HepG2 (cell line): ENCODE measurements around the gene PEX10. TPM values are rescaled to one million over a fixed set of nuclear protein-coding genes. Genes with fewer than 3 reads are reported as not detected.
A peak's percentile ranks its signal among the peaks of the same experiment; 100 is the strongest.

Source experiments
- ERF ChIP-seq: IDR thresholded peaks from 2 replicates; pipeline ENCODE4 v1.6.1; 2018; ENCODE audit warnings: missing biosample characterization, missing genetic modification reagents
- GABPB1 ChIP-seq: IDR thresholded peaks from 2 replicates; pipeline ENCODE4 v1.6.1; 2016; ENCODE audit warnings: mild to moderate bottlenecking, missing genetic modification reagents, moderate library complexity, missing compliant biosample characterization
- HMG20A ChIP-seq: IDR thresholded peaks from 2 replicates; pipeline ENCODE4 v1.6.1; 2016; ENCODE audit warnings: borderline replicate concordance
- HNRNPK ChIP-seq: fragments of 200-400 bp; formaldehyde crosslinking; IDR thresholded peaks from 2 replicates; pipeline ENCODE4 v1.6.1; 2018; ENCODE audit warnings: low read length, low read depth, moderate library complexity, mild to moderate bottlenecking; ENCODE audit not compliant: poor library complexity, severe bottlenecking
- HOXA9 ChIP-seq: sonication (generic); formaldehyde crosslinking; IDR thresholded peaks from 2 replicates; pipeline ENCODE4 v1.8.1; 2022; ENCODE audit warnings: missing genetic modification reagents, mild to moderate bottlenecking, moderate library complexity, borderline replicate concordance
- MXI1 ChIP-seq: IDR thresholded peaks from 3 replicates; pipeline ENCODE4 v1.6.1; 2012; ENCODE audit warnings: low read depth, low read length, inconsistent platforms, borderline replicate concordance
- RARG ChIP-seq: sonication (generic); formaldehyde crosslinking; IDR thresholded peaks from 2 replicates; pipeline ENCODE4 v1.4.0; 2020; ENCODE audit warnings: low read depth, mild to moderate bottlenecking, missing genetic modification reagents
- SP4 ChIP-seq: sonication (generic); formaldehyde crosslinking; IDR thresholded peaks from 2 replicates; pipeline ENCODE4 v1.8.1; 2023; ENCODE audit warnings: mild to moderate bottlenecking, missing genetic modification reagents
- TOE1 ChIP-seq: sonication (generic); formaldehyde crosslinking; IDR thresholded peaks from 2 replicates; pipeline ENCODE4 v1.4.0; 2020; ENCODE audit warnings: mild to moderate bottlenecking, missing genetic modification reagents
- ZNF383 ChIP-seq: sonication (generic); formaldehyde crosslinking; IDR thresholded peaks from 2 replicates; pipeline ENCODE4 v1.4.0; 2020; ENCODE audit warnings: missing genetic modification reagents, mild to moderate bottlenecking, borderline replicate concordance
- ZNF430 ChIP-seq: sonication (generic); formaldehyde crosslinking; IDR thresholded peaks from 2 replicates; pipeline ENCODE4 v1.9.0; 2021; ENCODE audit warnings: mild to moderate bottlenecking, missing genetic modification reagents
- ZNF572 ChIP-seq: sonication (generic); formaldehyde crosslinking; IDR thresholded peaks from 2 replicates; pipeline ENCODE4 v1.5.1; 2020; ENCODE audit warnings: mild to moderate bottlenecking, missing genetic modification reagents
- ZNF749 ChIP-seq: sonication (generic); formaldehyde crosslinking; IDR thresholded peaks from 2 replicates; pipeline ENCODE4 v1.8.0; 2022; ENCODE audit warnings: mild to moderate bottlenecking, missing genetic modification reagents, moderate library complexity, borderline replicate concordance
- ZNF781 ChIP-seq: sonication (generic); formaldehyde crosslinking; IDR thresholded peaks from 2 replicates; pipeline ENCODE4 v1.5.1; 2020; ENCODE audit warnings: borderline replicate concordance, mild to moderate bottlenecking, missing genetic modification reagents; ENCODE audit errors: not compliant biosample characterization
- ZSCAN22 ChIP-seq: sonication (generic); formaldehyde crosslinking; IDR thresholded peaks from 2 replicates; pipeline ENCODE4 v1.4.0; 2020; ENCODE audit warnings: mild to moderate bottlenecking, missing genetic modification reagents
- polyA plus RNA-seq, 8 experiments: library from polyadenylated mRNA; depleted of rRNA in 3 of 8; stranded (reverse) in 7 of 8; unstranded in 1 of 8; fragments of >200 nt; fragmentation: Illumina TruSeq in 4 of 8; extraction: Trizol in 4 of 8; gene quantifications; 2 replicates each; pipeline versions ENCODE4 v1.2.1 to v1.2.3, GENCODE V29; 2011 to 2016; ENCODE audit warnings: low read depth in 4 of 8, missing spikeins in 1 of 8, mixed read lengths in 1 of 8; ENCODE audit not compliant: insufficient read depth in 1 of 8
- total RNA-seq, 5 experiments: library from RNA; depleted of rRNA; stranded (reverse); fragments of >200 nt; fragmentation: Illumina TruSeq; extraction: Trizol; gene quantifications; 2 replicates each; pipeline ENCODE4 v1.2.3, GENCODE V29; 2016; ENCODE audit warnings: low read depth in 1 of 5
- TF ChIP-seq, protein P1 (sequence below): sonication (generic); formaldehyde crosslinking; IDR thresholded peaks from 2 replicates; pipeline ENCODE4 v1.5.0; 2020; ENCODE audit warnings: missing genetic modification reagents
- TF ChIP-seq, protein P2 (sequence below): sonication (generic); formaldehyde crosslinking; IDR thresholded peaks from 2 replicates; pipeline ENCODE4 v1.4.0; 2020; ENCODE audit warnings: mild to moderate bottlenecking, missing genetic modification reagents
- TF ChIP-seq, protein P3 (sequence below): sonication (generic); formaldehyde crosslinking; conservative IDR thresholded peaks from 2 replicates; pipeline ENCODE4 v1.4.0; 2020; ENCODE audit warnings: mild to moderate bottlenecking, missing genetic modification reagents, moderate library complexity
- TF ChIP-seq, protein P4 (sequence below): sonication (generic); formaldehyde crosslinking; IDR thresholded peaks from 2 replicates; pipeline ENCODE4 v1.4.0; 2020; ENCODE audit warnings: missing genetic modification reagents, borderline replicate concordance

PEX10 gene
- total and polyA plus RNA-seq, 2 of the 13 experiments (the other 11 are each of a cell fraction or from before 2014, with no cell fraction given): 16.1 to 39.6 TPM

DNA sequence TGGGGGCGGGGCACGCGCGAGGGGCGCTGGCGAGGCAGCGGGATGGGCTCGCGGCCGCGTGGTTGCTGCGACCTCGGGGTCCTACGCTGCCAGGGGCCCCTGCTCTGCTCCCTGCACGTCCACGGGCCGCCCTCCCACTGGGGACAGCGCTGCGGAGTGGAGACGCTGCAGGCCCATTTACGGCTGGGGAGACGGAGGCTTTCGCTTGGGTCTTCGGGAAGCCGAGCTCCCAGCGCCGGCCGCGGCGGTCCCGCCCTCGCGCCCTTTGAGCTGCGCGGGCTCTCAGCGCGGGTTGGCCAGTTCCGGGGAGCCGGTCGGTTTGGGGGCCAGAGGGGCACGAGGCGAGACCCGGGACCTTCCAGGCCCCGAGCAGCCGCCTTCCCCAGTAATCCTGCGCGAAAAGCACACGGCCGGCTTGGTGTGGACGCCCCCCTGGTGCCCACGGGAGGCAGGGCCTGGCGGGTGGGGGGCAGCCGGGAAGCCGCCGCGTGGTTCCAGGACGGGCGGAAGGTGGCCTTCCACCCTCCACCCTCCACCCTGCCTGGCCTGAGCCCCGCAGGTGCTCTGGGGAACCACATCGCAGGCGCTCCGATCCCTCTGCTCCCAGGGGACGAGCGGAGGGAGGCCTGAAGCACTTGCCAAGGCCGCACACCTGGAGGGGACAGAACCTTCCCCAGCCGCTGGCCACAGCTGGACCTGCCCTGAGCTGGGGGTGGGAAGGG, 570 bp upstream of the PEX10 start (continued):
- TF ChIP-seq ZNF572 (CRISPR knock-in tag) (no peak), HMG20A (CRISPR knock-in tag) (no peak), ZSCAN22 (CRISPR knock-in tag) (no peak), ERF (CRISPR knock-in tag) (no peak), ZNF749 (CRISPR knock-in tag) (peak; percentile 91), MXI1 (no peak), ZNF781 (CRISPR knock-in tag) (no peak), SP4 (CRISPR knock-in tag) (peak; percentile 82; the same call in 1 of the 2 replicates), ZNF383 (CRISPR knock-in tag) (no peak), HOXA9 (CRISPR knock-in tag) (0 out of 2 replicates have a peak, but pooled peaks have one; percentile 53), ZNF430 (CRISPR knock-in tag) (peak; percentile 85), TOE1 (CRISPR knock-in tag) (no peak), RARG (CRISPR knock-in tag) (no peak), GABPB1 (CRISPR knock-in tag) (peak; percentile 82; the same call in 1 of the 2 replicates), HNRNPK (peak; percentile 61)
- TF ChIP-seq, protein P1, sequence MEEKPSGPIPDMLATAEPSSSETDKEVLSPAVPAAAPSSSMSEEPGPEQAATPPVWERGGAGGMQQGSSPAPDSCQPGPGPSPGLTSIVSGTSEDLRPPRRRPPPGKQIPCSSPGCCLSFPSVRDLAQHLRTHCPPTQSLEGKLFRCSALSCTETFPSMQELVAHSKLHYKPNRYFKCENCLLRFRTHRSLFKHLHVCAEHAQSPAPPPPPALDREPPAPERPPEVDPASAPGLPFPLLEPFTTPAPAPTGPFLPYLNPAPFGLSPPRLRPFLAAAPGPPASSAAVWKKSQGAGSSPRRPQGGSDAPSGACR (CRISPR knock-in tag): peak; percentile 64; the same call in 1 of the 2 replicates
- TF ChIP-seq, protein P2, sequence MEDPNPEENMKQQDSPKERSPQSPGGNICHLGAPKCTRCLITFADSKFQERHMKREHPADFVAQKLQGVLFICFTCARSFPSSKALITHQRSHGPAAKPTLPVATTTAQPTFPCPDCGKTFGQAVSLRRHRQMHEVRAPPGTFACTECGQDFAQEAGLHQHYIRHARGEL (CRISPR knock-in tag): no peak
- TF ChIP-seq, protein P3, sequence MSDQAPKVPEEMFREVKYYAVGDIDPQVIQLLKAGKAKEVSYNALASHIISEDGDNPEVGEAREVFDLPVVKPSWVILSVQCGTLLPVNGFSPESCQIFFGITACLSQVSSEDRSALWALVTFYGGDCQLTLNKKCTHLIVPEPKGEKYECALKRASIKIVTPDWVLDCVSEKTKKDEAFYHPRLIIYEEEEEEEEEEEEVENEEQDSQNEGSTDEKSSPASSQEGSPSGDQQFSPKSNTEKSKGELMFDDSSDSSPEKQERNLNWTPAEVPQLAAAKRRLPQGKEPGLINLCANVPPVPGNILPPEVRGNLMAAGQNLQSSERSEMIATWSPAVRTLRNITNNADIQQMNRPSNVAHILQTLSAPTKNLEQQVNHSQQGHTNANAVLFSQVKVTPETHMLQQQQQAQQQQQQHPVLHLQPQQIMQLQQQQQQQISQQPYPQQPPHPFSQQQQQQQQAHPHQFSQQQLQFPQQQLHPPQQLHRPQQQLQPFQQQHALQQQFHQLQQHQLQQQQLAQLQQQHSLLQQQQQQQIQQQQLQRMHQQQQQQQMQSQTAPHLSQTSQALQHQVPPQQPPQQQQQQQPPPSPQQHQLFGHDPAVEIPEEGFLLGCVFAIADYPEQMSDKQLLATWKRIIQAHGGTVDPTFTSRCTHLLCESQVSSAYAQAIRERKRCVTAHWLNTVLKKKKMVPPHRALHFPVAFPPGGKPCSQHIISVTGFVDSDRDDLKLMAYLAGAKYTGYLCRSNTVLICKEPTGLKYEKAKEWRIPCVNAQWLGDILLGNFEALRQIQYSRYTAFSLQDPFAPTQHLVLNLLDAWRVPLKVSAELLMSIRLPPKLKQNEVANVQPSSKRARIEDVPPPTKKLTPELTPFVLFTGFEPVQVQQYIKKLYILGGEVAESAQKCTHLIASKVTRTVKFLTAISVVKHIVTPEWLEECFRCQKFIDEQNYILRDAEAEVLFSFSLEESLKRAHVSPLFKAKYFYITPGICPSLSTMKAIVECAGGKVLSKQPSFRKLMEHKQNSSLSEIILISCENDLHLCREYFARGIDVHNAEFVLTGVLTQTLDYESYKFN (CRISPR knock-in tag): peak; percentile 61; the same call in 1 of the 2 replicates
- TF ChIP-seq, protein P4, sequence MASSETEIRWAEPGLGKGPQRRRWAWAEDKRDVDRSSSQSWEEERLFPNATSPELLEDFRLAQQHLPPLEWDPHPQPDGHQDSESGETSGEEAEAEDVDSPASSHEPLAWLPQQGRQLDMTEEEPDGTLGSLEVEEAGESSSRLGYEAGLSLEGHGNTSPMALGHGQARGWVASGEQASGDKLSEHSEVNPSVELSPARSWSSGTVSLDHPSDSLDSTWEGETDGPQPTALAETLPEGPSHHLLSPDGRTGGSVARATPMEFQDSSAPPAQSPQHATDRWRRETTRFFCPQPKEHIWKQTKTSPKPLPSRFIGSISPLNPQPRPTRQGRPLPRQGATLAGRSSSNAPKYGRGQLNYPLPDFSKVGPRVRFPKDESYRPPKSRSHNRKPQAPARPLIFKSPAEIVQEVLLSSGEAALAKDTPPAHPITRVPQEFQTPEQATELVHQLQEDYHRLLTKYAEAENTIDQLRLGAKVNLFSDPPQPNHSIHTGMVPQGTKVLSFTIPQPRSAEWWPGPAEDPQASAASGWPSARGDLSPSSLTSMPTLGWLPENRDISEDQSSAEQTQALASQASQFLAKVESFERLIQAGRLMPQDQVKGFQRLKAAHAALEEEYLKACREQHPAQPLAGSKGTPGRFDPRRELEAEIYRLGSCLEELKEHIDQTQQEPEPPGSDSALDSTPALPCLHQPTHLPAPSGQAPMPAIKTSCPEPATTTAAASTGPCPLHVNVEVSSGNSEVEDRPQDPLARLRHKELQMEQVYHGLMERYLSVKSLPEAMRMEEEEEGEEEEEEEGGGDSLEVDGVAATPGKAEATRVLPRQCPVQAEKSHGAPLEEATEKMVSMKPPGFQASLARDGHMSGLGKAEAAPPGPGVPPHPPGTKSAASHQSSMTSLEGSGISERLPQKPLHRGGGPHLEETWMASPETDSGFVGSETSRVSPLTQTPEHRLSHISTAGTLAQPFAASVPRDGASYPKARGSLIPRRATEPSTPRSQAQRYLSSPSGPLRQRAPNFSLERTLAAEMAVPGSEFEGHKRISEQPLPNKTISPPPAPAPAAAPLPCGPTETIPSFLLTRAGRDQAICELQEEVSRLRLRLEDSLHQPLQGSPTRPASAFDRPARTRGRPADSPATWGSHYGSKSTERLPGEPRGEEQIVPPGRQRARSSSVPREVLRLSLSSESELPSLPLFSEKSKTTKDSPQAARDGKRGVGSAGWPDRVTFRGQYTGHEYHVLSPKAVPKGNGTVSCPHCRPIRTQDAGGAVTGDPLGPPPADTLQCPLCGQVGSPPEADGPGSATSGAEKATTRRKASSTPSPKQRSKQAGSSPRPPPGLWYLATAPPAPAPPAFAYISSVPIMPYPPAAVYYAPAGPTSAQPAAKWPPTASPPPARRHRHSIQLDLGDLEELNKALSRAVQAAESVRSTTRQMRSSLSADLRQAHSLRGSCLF (CRISPR knock-in tag): no peak
